ENCODE data around the gene SMARCD3. TPM values are rescaled to one million over a fixed set of nuclear protein-coding genes. Genes with fewer than 3 reads are reported as not detected.

SMARCD3 gene
- total and polyA plus RNA-seq, 2 of the 8 experiments (the other 6 are each of a cell fraction or from before 2014, with no cell fraction given) = 3.0 to 5.6 TPM

DNA sequence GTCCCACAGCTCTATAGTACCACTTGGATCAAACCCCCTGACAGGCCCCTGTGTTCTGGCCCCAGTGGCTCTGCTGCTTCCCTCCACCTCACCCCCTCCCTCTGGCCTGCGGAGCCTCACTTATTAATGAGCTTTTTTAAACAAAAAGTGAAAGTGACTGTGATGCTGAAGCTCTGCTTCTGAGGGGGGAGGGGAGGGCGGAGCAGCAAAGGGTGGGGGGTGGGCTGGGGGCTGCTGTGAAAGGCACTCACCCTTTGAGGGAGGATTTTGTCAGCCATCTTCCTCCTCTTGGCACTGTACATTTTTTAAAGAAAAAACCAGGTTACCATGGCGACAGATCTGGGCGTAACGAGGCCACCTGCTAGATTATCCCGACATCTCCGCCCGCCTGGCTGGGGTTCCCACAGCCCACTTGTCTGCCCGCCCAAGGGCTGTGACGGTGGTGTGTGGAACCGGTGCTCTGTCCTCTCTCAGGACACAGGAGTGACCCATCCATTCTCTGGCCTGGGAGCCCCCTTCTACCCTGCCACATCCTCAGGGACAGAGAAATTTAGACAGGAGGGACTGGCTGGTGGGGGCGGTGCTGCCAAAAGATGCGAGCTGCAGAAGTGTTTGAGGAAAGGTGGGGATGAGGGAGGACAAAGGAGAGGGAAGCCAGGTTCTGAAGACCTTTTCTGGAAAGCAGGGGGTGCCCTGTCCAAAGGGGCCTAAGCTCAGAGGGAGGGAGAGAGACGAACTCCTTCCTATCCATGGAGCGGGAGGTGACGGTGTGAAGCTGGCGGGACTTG is 4.9 kb downstream of the SMARCD3 start:
- peaks cover 1 to 12% of the 10 kb centered on the region in 2 experiments for H4K20me1 ChIP-seq (replicated peaks in 1 of 2; ENCODE audit: control insufficient read depth in 1 of 2, insufficient read depth in 2 of 2, low read length in 2 of 2)

More for the DNA sequence above, 4.9 kb downstream of the SMARCD3 start:
- ChIA-PET POLR2A (ENCODE audit: partially characterized antibody) (interaction anchor here (0.8 to 5.7 kb wide), 9 partner anchors 8 to 22 kb away, joined by 3 to 22 read pairs (median 6); partner anchors contain the start of genes ABCF2 and CHPF2), CTCF (ENCODE audit: partially characterized antibody) (interaction anchor here (0.6 to 5.1 kb wide), 77 partner anchors 9 to 832 kb away, joined by 3 to 71 read pairs (median 4); partner anchors contain the start of genes ABCF2, ASB10, CHPF2 and GBX1)
- Histone ChIP-seq H2BK20ac (ENCODE audit: low read length) (no peak overlapping the region), H2BK5ac (ENCODE audit: low read depth, low read length) (no peak overlapping the region), H2BK120ac (replicated peaks; ENCODE audit: low read depth, low read length) (no peak overlapping the region), H4K8ac (ENCODE audit: extremely low read depth, insufficient read depth, low read length) (no peak overlapping the region), H3K27ac (ENCODE audit: low read depth, low read length) (no peak overlapping the region), H3K4ac (replicated peaks; ENCODE audit: insufficient read length, low read depth, low read length) (no peak overlapping the region), H4K5ac (ENCODE audit: insufficient read length, low read depth, low read length) (no peak overlapping the region), H3K9ac (replicated peaks in 1 of 4; ENCODE audit: extremely low read depth in 1 of 4, low read depth in 3 of 4, low read length in 3 of 4) (no peak overlapping the region), H3K79me2 (ENCODE audit: control insufficient read depth in 1 of 2, insufficient read depth in 2 of 2, low read length in 2 of 2) (no peaks in the 10 kb centered on the region), H3K56ac (replicated peaks; ENCODE audit: insufficient read length, low read depth, low read length) (no peak overlapping the region), H2AFZ (ENCODE audit: low read length) (no peak overlapping the region), H3K4me1 (replicated peaks in 1 of 4; ENCODE audit: control insufficient read depth in 3 of 4, insufficient read depth in 4 of 4, low read length in 3 of 4) (peaks cover 0 to 40% (median 28%) of the 10 kb centered on the region in 4 experiments; a peak in 6 of 7 replicates), H4K91ac (replicated peaks; ENCODE audit: insufficient read length, low read length) (no peak overlapping the region), H3K14ac (ENCODE audit: insufficient read length) (no peak overlapping the region), H3K4me2 (ENCODE audit: insufficient read depth in 1 of 2, low read depth in 2 of 2, low read length in 2 of 2) (peak overlapping the region in 1 of 2 experiments; percentile 1; a peak in 2 of 4 replicates), H3K4me3 (ENCODE audit: extremely low read depth in 1 of 4, insufficient read depth in 2 of 4, low read depth in 3 of 4, low read length in 4 of 4) (no peak overlapping the region; a peak in 2 of 8 replicates), H3K9me3 (ENCODE audit: insufficient read depth in 2 of 2, low read depth in 1 of 2, low read length in 1 of 2) (no peaks in the 10 kb centered on the region), H3K27me3 (replicated peaks in 1 of 4; ENCODE audit: control insufficient read depth in 3 of 4, extremely low read depth in 1 of 4, insufficient read depth in 3 of 4, low read length in 3 of 4) (peaks cover 16 to 38% (median 35%) of the 10 kb centered on the region in 4 experiments), H3K23ac (ENCODE audit: insufficient read length) (no peak overlapping the region), H3K23me2 (ENCODE audit: low read depth, low read length) (peaks cover 13% of the 10 kb centered on the region; the same call in 1 of the 2 replicates), H3K79me1 (ENCODE audit: low read depth, low read length) (peaks cover 3% of the 10 kb centered on the region; the same call in 1 of the 2 replicates), H3K18ac (ENCODE audit: extremely low read depth, low read length) (no peak overlapping the region), H2BK15ac (ENCODE audit: low read length) (no peak overlapping the region), H2BK12ac (ENCODE audit: low read depth, low read length) (peak overlapping the region; percentile 42; the same call in 1 of the 2 replicates), H2AK5ac (ENCODE audit: low read depth, low read length) (no peak overlapping the region), H3K36me3 (ENCODE audit: control insufficient read depth in 2 of 4, insufficient read depth in 4 of 4, low read length in 3 of 4) (no peaks in the 10 kb centered on the region)
- TF ChIP-seq JUND (IDR thresholded peaks at IDR 0.05; ENCODE audit: low read length) (no peak), GABPA (IDR thresholded peaks at IDR 0.05; ENCODE audit: borderline replicate concordance, insufficient read depth, low read length) (no peak), YY1 (IDR thresholded peaks at IDR 0.05; ENCODE audit: low read depth, low read length) (no peak)
- TF ChIP-seq, protein P1, sequence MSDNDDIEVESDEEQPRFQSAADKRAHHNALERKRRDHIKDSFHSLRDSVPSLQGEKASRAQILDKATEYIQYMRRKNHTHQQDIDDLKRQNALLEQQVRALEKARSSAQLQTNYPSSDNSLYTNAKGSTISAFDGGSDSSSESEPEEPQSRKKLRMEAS (IDR thresholded peaks at IDR 0.05) = no peak
- DNase-seq (ENCODE audit: low read depth in 1 of 2, low spot score in 2 of 2) = peak in 1 of 2 experiments; percentile 36
- WGBS, 2 experiments (ENCODE audit: extremely low coverage in 1 of 2, insufficient coverage in 1 of 2, insufficient read length in 1 of 2, insufficient replicate concordance in 2 of 2, low coverage in 1 of 2, low lambda C conversion rate in 2 of 2, missing lambda C conversion rate in 1 of 2) = 60% methylated on average over 15 of the region's 17 CpGs; no CpG with 5 or more reads in 1 of the 2 experiments
- no peak for FAIRE-seq

Data from H1 (cell line).